Ramos (cell line): Measurements from ENCODE around the gene POLR3H.

ENCODE experiments used
- in situ Hi-C: fragments of 300-500 bp; cut with MboI; formaldehyde crosslinking; loops from one replicate; pipeline ENCODE4 v1.14.3; 2022; ENCODE audit warnings: low sequenced_read_pairs; ENCODE audit not compliant: unreplicated experiment

POLR3H gene

GRCh38 chr22:41539146-41540005, 4.9 kb downstream of the POLR3H start:
- in situ Hi-C loops = no loop called here

- in situ Hi-C loops = no loop called here
Measured at GRCh38 chr22:41538583-41538982, 5.7 kb downstream of the POLR3H start.

- in situ Hi-C loops = no loop called here
Measured at GRCh38 chr22:41537203-41537602, 7.1 kb downstream of the POLR3H start.

GRCh38 chr22:41535244-41535643, 9.0 kb downstream of the POLR3H start:
- in situ Hi-C loops = no loop called here

- in situ Hi-C loops = no loop called here
Measured at GRCh38 chr22:41534219-41534618, 10.1 kb downstream of the POLR3H start.

GRCh38 chr22:41532908-41533825, 11.1 kb downstream of the POLR3H start:
- in situ Hi-C loops = no loop called here

- in situ Hi-C loops = no loop called here
Measured at GRCh38 chr22:41531715-41532477, 12.4 kb downstream of the POLR3H start.

GRCh38 chr22:41530890-41531714, 13.2 kb downstream of the POLR3H start:
- in situ Hi-C loops = no loop called here

- in situ Hi-C loops = no loop called here
Measured at GRCh38 chr22:41528938-41529561, 15.2 kb downstream of the POLR3H start.

GRCh38 chr22:41528132-41528766, 16.0 kb downstream of the POLR3H start:
- in situ Hi-C loops = no loop called here

GRCh38 chr22:41526830-41527799, 17.2 kb downstream of the POLR3H start:
- in situ Hi-C loops = no loop called here

GRCh38 chr22:41526226-41526829, 17.9 kb downstream of the POLR3H start:
- in situ Hi-C loops = no loop called here

- in situ Hi-C loops = no loop called here
Measured at GRCh38 chr22:41525450-41526225, 18.6 kb downstream of the POLR3H start.

- in situ Hi-C loops = no loop called here
Measured at GRCh38 chr22:41524809-41525449, 19.3 kb downstream of the POLR3H start.

- in situ Hi-C loops = no loop called here
Measured at GRCh38 chr22:41524251-41524661, 20.0 kb downstream of the POLR3H start.
